Lung microvascular endothelial cell (primary cell): Measurements from ENCODE around the gene AP1G2. TPM values are rescaled to one million over a fixed set of nuclear protein-coding genes. Genes with fewer than 3 reads are reported as not detected.

Experiments
- DNase-seq, 2 donors: peaks; one replicate each; pipeline versions ENCODE4 v3.0.0 to v3.0.0-alpha.2; 2010; ENCODE audit warnings: low read depth in 2 of 2
- total RNA-seq: library from RNA; depleted of rRNA; stranded (reverse); fragments of >200 nt; gene quantifications from 2 replicates; pipeline ENCODE4 v1.2.1, GENCODE V29; 2014

AP1G2 gene
- total RNA-seq, 1 donor from 2014 or later, result 23.8 TPM

DNA sequence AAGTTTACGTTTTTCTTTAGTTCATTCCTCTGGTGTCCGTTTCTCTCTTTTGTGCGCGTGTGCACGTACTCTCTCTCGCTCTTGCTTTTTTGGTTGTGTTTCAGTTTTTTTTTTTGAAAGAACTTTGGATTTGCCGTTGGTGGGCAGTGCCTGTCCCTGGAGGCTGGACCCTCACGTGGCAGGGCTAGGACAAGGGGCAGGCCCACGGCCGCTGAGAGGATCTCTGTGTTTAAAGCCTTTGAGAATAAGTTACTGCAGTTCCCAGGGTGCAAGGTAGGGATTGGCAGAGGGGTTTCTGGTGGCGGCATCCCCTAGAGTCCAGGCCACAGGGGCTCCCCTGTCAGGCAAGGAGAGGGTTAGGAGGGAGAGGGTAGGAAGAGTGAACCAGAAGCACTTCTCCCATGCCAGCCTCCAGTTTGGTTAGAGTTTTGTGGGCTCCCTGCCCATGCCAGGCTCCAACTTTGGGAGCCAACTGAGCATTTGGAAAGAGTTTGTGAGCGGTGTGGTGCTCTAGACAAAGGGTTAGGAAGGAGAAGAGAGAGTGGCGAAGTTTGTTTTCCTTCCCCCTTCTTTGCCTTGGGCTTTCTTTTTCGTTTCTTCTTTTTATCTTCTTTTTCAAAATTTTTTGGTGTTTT lies 46.6 kb downstream of the AP1G2 start:
- DNase-seq, result no peak

DNA sequence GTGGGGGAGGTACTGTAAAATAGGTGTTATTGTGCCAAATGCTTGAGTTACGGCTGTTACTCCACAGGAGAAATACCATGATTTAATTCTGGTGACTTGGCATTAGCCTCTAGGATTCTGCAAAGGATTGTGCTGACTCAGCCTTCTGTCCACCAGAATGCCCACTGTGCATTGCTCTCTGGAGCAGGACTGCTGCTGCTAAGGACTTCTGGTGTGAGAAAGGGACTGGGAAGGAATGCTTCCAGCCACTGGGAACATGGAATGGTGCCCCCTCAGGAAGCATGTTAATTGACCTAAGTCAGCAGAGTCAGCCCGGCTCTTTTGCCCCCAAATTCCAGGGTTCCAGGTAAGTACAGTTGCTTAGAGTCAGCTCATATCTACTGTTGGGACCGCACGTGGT lies 48.9 kb downstream of the AP1G2 start:
- no peak for DNase-seq

DNA sequence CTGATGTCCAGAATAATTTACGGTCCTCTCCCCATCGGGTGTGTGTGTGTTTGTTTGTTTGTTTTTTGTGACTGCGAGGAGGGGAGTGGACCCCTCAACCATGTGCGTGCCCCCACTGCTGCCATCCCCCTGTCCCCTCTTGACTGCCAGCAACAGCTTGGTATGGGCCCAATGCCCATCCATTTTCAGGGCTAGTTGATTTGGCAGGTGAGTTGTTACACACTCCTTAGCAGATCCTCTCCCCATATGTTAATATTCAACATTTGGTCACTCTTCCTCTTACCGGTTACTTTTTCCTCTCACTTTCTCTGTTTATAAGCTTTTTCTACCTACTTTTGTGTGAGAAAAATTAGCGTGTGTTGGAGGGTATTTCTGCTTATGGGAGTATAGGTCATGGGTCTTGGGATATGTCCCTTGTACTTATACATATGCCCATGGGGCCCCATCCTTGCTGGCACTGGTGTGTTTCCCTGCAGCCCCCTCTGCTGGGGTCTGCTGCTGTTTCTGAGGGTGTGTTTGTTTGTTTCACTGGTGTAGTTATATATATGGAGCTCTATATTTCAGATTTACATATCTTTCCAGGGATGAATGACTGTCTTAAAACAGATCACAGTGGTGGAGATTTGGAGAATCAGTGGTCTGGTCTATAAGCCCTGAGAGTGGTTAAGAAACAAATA lies 49.8 kb downstream of the AP1G2 start:
- DNase-seq, result no peak

DNA sequence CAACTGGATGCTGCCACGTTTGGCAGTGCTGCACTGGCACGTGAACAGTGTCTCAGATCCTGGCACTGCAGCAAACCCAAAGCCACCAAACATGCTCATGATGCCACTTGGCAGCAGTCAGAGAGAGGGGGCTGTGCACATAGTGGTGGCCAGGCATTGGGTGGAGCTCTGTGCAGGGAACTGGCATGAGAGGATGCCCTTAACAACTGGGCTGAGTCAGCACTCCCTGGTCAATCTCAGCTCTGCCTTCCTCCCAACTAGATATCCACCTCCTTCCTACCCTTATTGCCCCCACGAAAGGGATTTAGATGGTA lies 53.0 kb downstream of the AP1G2 start:
- no peak for DNase-seq

DNA sequence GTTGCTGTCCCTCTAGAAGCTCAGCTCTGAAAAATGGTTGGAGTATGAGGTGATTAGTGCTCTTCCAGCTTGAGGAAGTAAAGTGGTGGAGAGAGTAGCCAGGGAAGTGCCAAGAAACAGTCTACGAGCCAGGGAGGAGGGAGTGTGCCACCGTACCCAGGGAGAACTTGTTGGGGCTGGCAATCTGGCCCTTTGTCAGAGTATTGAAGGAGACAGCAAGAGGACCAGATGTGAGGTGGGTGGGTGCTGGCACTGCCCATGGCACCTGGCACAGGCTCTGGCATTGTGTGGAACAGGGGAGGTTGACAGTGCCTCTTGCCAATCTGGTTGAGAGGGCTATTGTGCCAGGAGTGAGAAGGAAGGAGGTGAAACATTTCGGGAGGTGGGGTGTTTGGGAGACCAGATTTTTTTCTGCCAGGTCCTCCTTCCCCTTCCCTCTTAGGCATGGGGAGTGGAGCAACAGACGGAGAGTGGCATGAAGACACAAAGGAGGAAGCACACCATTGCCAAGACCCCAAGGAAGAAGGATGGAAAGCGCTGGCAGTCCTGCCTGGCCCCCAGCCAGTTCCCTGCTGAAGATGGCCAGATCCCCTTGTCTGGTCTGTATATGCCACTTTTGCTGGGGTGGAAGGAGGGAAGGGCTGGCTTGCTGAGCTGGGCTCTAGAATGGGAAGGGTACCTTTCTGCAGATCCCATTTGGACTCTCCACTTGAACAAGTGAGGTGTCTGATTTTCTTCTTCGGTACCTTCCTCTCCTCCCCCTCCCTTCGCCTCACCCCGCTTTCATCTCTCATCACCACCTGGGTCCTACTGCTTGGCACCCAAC lies 53.6 kb downstream of the AP1G2 start:
- no peak for DNase-seq

DNA sequence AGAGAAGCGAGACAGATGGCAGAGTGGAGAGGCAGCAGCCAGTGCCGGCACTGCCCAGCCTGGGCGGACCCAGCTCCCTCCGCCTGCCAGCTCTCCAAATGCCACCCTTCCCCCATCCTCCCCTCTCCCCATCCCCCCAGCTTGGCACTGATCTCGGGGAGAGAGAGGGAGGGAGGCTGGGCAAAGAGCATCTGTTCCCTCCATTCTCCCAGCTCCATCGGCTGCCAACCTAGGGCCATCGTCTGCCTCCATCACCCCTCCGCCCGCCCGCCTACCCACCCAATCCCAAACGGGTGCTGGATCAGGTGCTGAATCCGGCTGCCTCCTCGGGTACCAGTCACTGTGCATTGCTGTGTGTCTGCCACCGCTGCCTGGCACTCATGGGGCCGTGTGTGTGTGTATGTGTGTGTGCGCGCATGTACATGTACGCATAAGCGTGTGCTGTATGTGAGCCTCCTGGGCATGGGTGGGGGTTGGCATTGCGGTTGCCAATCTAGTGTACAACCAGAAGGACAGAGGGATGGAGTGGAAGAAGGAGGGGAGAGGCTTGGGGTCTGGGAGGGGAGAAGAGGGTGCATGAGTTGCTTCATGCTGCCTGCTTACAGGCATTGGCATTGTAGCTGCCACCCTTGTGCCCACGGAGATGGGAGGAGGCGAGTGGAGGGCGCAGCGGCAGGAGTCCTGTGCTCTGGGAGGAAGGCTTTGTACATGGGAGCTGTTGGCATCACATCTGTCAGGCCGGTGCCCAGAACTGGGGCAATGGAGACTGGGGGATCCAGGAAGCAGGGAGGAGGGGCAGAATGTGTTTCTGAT lies 54.4 kb downstream of the AP1G2 start:
- no peak for DNase-seq

DNA sequence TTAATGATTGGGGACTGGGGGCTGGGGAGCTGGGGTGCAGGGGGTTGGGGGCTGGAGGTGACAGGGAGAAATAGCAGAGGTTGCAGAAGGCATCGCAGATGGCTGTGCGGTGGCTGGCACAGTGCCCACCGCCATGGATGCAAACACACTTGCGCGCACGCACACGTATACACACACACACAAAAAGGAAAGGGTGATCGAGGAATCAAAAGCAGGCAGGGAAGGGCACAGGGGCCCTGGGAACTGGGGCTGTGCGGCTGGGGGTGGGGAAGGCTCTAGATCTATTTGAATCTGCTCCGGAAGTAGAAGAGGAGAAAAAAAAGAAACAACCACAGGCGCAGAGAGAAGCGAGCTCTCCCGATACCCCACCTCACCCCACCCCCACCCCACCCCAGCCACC lies 55.4 kb downstream of the AP1G2 start:
- DNase-seq, result no peak

Other genes with a start within 250 kb of the AP1G2 start
- gene PABPN1, start 246.3 kb downstream of the AP1G2 start, total RNA-seq, result 46.2 and 52.8 TPM in 2 replicates
- gene SLC22A17, start 214.9 kb downstream of the AP1G2 start, total RNA-seq, result 0.22 and 0.60 TPM in 2 replicates
- not detected in 2 replicates for gene EFS, start 202.6 kb downstream of the AP1G2 start, total RNA-seq
- not detected in 2 replicates for gene IL25, start 195.0 kb downstream of the AP1G2 start, total RNA-seq
- gene CMTM5, start 190.7 kb downstream of the AP1G2 start, total RNA-seq, result not detected in 2 replicates
- not detected in 2 replicates for gene MYH6, start 159.5 kb downstream of the AP1G2 start, total RNA-seq
- not detected in 2 replicates for gene MYH7, start 132.1 kb downstream of the AP1G2 start, total RNA-seq
- gene NGDN, start 98.1 kb downstream of the AP1G2 start, total RNA-seq, result 28.1 and 46.8 TPM in 2 replicates
- under 0.01 and 0.22 TPM in 2 replicates for gene ZFHX2, start 16.0 kb downstream of the AP1G2 start, total RNA-seq
- gene THTPA, start 11.5 kb downstream of the AP1G2 start, total RNA-seq, result 5.7 and 9.1 TPM in 2 replicates
- gene JPH4, start 11.0 kb upstream of the AP1G2 start, total RNA-seq, result not detected in 2 replicates
- gene DHRS2, start 68.6 kb upstream of the AP1G2 start, total RNA-seq, result 0.20 and 0.87 TPM in 2 replicates